Stomach (tissue), 9 donors: ENCODE measurements around the gene FGF8. TPM values are rescaled to one million over a fixed set of nuclear protein-coding genes. Genes with fewer than 3 reads are reported as not detected.
A peak's percentile ranks its signal among the peaks of the same experiment; 100 is the strongest.

Source experiments
- DNase-seq, 2 donors: peaks; one replicate each; pipeline versions ENCODE4 v3.0.0 to v3.0.0-alpha.2; 2013 to 2019
- H3K27ac ChIP-seq, 5 donors: fragments of 200-600 bp in 4 of 5; sonication (generic) in 4 of 5; one replicate each; pipeline ENCODE4 v1.5.1; 2013 to 2019; ENCODE audit warnings: mild to moderate bottlenecking in 1 of 5, moderate library complexity in 1 of 5
- H3K27me3 ChIP-seq, 3 donors: fragments of 200-600 bp; sonication (generic); one replicate each; pipeline ENCODE4 v1.5.1; 2017 to 2019; ENCODE audit warnings: mixed run types in 1 of 3
- H3K36me3 ChIP-seq, 4 donors: fragments of 200-600 bp; sonication (generic); 1 replicate in 3 of 4; 2 replicates in 1 of 4; pipeline ENCODE4 v1.5.1; 2016 to 2019
- H3K4me1 ChIP-seq, 4 donors: fragments of 200-600 bp; sonication (generic); one replicate each; pipeline ENCODE4 v1.5.1; 2016 to 2019
- H3K4me3 ChIP-seq, 4 donors: fragments of 200-600 bp; sonication (generic) in 3 of 4; one replicate each; pipeline ENCODE4 v1.5.1; 2016 to 2019; ENCODE audit warnings: mild to moderate bottlenecking in 1 of 4
- H3K9me3 ChIP-seq, 4 donors: fragments of 200-600 bp; sonication (generic); one replicate each; pipeline ENCODE4 v1.5.1; 2016 to 2019
- EP300 ChIP-seq: sonication (generic); formaldehyde crosslinking; IDR thresholded peaks from one replicate; pipeline ENCODE4 v1.6.1; 2017; ENCODE audit warnings: antibody characterized with exemption
- POLR2A ChIP-seq, 4 donors: fragments of 450-650 bp; IDR thresholded peaks; one replicate each; pipeline ENCODE4 v1.6.1; 2016; ENCODE audit warnings: antibody characterized with exemption in 4 of 4, control low read depth in 2 of 4, mild to moderate bottlenecking in 1 of 4, moderate library complexity in 1 of 4
- POLR2AphosphoS5 ChIP-seq, 3 donors: sonication (generic); formaldehyde crosslinking; IDR thresholded peaks; one replicate each; pipeline ENCODE4 v1.6.1; 2016; ENCODE audit warnings: antibody characterized with exemption in 3 of 3
- WGBS, 5 donors: extraction: QIAGEN DNeasy Blood & Tissue Kit in 3 of 5; methylation state at CpG; one replicate each; pipeline versions ENCODE4 v1.1.5 to v1.1.7; 2013 to 2018; 5-methylcytosine and 5-hydroxymethylcytosine counted together
- intact Hi-C: fragments of 100-400 bp; cut with DNase I; formaldehyde crosslinking; loops from one replicate; pipeline ENCODE4 v1.15.1; 2023; ENCODE audit warnings: low total_unique reads
- polyA plus RNA-seq, 3 donors: library from polyadenylated mRNA; stranded (reverse); fragments of 200-250 nt; gene quantifications; one replicate each; pipeline ENCODE4 v1.2.3, GENCODE V29; 2013
- total RNA-seq, 5 donors: library from RNA; depleted of rRNA; stranded (reverse); fragments of >200 nt; gene quantifications; one replicate each; pipeline versions ENCODE4 v1.1.0 to v1.2.3, GENCODE V29; 2014 to 2016
- TF ChIP-seq, protein P1 (sequence below), 7 experiments: fragments of 450-650 bp in 4 of 7; fragments of 200-600 bp in 3 of 7; sonication (generic) in 3 of 7; IDR thresholded peaks; one replicate each; pipeline ENCODE4 v1.5.1; 2016 to 2019; ENCODE audit warnings: antibody characterized with exemption in 7 of 7, control low read depth in 2 of 7, mild to moderate bottlenecking in 1 of 7
- donor health status: healthy with polysubstance abuse.
- donor health status: Bipolar disorder and iron deficiency.
- donor health status: healthy.

The FGF8 gene
- total and polyA plus RNA-seq, 8 donors = not detected

DNA sequence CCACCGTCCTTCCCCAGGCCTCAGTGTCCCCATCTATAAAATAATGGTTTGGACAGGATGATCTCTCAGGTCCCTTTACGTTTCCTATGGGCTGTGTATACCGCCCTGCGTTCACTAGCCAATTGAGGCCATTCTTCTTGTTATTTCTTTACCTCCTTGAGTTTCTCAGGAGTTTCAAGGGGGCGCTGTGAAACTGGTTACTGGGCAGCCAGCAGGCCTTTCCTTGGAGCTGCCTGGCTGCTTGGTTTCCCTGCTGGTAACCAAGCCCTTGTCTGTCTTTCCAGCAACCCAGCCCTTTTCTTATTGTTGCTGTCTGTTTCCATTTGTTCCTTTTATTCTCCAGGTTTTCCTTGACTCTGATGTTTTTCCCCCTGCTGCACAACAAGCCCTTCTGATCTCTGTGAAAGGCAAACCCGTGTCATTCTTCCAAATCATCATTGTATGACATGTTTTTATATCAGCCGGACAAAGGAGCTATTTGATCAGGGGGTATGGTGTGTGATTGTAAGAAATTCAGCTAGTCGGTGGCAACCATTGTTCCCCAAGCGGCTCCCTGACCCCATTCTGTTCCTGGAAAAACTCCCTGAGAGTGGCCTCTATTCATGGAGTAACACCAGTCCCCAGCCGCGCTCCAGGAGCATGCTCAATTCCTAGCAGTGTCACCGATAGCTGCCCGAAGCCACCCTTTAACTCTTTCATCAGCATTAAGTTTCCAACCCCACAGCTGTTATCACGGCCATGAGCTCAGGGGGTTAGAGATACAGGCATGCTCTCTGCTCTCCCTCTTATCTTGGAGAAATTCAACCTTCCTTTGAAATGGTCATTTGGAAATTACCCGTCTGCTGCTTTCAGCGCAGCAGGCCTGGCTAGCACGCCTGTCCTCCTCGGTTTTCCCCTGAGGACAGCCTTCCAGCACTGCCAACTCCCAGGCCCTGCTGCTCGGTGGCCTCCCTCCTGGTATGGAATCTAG is 26.6 kb downstream of the FGF8 start:
- Histone ChIP-seq H3K9me3 (no peaks in the 10 kb centered on the region), H3K27ac (no peak overlapping the region), H3K27me3 (peaks cover 0 to 14% (median 0%) of the 10 kb centered on the region in 3 donors), H3K4me3 (no peak overlapping the region), H3K36me3 (no peaks in the 10 kb centered on the region), H3K4me1 (no peaks in the 10 kb centered on the region)
- intact Hi-C loops = no loop called here
- peak in 1 of 2 donors; percentile 31 for DNase-seq
- 66 to 72% (median 70%) methylated on average over 19 of the region's 19 CpGs for WGBS, 5 donors
- TF ChIP-seq POLR2AphosphoS5 (IDR thresholded peaks at IDR 0.05) (no peak), EP300 (no peak), POLR2A (IDR thresholded peaks at IDR 0.05) (no peak)
- TF ChIP-seq, protein P1, sequence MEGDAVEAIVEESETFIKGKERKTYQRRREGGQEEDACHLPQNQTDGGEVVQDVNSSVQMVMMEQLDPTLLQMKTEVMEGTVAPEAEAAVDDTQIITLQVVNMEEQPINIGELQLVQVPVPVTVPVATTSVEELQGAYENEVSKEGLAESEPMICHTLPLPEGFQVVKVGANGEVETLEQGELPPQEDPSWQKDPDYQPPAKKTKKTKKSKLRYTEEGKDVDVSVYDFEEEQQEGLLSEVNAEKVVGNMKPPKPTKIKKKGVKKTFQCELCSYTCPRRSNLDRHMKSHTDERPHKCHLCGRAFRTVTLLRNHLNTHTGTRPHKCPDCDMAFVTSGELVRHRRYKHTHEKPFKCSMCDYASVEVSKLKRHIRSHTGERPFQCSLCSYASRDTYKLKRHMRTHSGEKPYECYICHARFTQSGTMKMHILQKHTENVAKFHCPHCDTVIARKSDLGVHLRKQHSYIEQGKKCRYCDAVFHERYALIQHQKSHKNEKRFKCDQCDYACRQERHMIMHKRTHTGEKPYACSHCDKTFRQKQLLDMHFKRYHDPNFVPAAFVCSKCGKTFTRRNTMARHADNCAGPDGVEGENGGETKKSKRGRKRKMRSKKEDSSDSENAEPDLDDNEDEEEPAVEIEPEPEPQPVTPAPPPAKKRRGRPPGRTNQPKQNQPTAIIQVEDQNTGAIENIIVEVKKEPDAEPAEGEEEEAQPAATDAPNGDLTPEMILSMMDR (IDR thresholded peaks at IDR 0.05) = no peak

DNA sequence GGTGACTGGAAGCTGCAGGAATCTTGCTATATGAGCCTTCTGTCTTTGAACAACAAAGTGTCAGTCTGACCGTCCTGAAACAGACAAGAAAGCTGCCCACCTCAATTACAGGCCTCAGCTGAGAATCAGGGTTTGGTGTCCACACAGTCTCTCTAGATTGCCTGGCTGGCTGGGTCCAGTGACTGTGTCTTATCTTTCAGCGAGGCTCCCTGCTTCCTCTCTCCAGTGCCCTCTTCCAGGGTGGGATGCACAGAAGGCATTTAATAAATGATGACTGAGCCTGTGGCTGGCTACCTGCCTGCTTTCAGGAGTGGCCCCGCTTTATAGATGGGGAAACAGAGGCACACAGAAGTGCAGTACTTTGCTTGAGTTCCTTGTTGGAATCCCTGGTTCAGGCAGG is 27.4 kb downstream of the FGF8 start:
- WGBS, 5 donors = 79 to 94% (median 89%) methylated on average over 3 of the region's 3 CpGs
- TF ChIP-seq POLR2A (IDR thresholded peaks at IDR 0.05) (no peak), EP300 (no peak), POLR2AphosphoS5 (IDR thresholded peaks at IDR 0.05) (no peak)
- TF ChIP-seq, protein P1 (IDR thresholded peaks at IDR 0.05) = no peak
- peaks cover 0 to 7% (median 0%) of the 10 kb centered on the region in 3 donors for H3K27me3 ChIP-seq
- H3K4me3 ChIP-seq = no peak overlapping the region
- no peak for DNase-seq
- no peak overlapping the region for H3K27ac ChIP-seq
- no peaks in the 10 kb centered on the region for H3K4me1 ChIP-seq
- H3K36me3 ChIP-seq = no peaks in the 10 kb centered on the region
- H3K9me3 ChIP-seq = no peaks in the 10 kb centered on the region
- intact Hi-C loops = no loop called here

DNA sequence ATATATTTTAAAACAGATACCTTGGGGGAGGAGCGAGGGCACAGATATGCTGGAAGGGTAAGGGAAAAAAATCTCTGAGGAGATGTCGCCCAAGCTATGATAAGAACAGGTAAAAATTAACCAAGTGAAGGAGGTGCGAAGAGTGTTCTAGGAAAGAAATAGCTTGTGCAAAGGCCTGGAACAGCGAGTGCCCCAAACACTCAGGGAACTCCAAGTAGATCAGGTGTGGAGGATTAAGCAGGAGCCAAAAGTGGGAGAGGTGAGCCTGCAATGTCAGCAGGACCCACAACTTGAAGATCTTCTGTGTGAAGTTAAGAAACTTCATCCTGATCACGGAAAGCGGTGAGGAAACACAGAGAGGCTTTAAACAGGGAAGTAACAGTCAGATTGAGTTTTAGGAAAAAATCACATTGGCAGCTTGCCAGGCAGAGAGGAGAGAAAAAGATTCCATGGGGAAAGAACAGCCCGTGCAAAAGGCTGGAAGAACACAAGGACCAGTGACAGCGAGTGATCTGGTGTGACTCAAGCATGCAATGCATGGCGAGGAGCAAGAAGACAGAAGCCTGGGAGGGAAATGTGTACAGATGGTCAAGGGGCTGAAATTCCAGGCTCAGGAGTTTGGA is 30.7 kb downstream of the FGF8 start:
- Histone ChIP-seq H3K9me3 (no peaks in the 10 kb centered on the region), H3K27me3 (peaks cover 0 to 7% (median 0%) of the 10 kb centered on the region in 3 donors), H3K4me3 (no peak overlapping the region), H3K27ac (no peak overlapping the region), H3K36me3 (no peaks in the 10 kb centered on the region), H3K4me1 (no peaks in the 10 kb centered on the region)
- WGBS, 5 donors = 44 to 62% (median 49%) methylated on average over 9 of the region's 9 CpGs
- peak in 1 of 2 donors; percentile 39 for DNase-seq
- TF ChIP-seq EP300 (no peak), POLR2AphosphoS5 (IDR thresholded peaks at IDR 0.05) (no peak)
- TF ChIP-seq, protein P1 (IDR thresholded peaks at IDR 0.05) = no peak
- intact Hi-C loops = no loop called here

DNA sequence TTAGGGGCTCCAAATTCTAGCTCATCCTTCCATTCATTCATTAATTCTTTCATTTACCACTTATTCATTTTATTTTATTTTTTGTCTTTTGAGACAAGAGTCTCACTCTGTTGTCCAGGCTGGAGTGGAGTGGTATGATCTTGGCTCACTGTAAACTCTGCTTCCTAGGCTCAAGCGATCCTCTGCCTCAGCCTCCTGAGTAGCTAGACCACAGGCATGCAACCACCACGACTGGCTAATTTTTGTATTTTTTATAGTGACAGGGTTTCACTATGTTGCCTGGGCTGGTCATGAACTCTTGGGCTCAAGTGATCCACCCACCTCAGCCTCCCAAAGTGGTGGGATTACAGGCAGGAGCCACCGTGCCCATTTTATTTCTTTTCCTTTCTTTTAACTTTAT is 31.6 kb downstream of the FGF8 start:
- Histone ChIP-seq H3K36me3 (no peaks in the 10 kb centered on the region), H3K4me1 (no peaks in the 10 kb centered on the region), H3K27ac (no peak overlapping the region), H3K4me3 (no peak overlapping the region), H3K9me3 (no peaks in the 10 kb centered on the region), H3K27me3 (peaks cover 0 to 16% (median 0%) of the 10 kb centered on the region in 3 donors)
- TF ChIP-seq EP300 = no peak
- TF ChIP-seq POLR2AphosphoS5 (IDR thresholded peaks at IDR 0.05) = no peak
- TF ChIP-seq POLR2A (IDR thresholded peaks at IDR 0.05) = no peak
- TF ChIP-seq, protein P1 (IDR thresholded peaks at IDR 0.05) = no peak
- intact Hi-C loops = no loop called here
- DNase-seq = no peak
- 86 to 92% (median 89%) methylated on average over 3 of the region's 3 CpGs for WGBS, 5 donors
